GM12878 (cell line): Measurements from ENCODE around the gene HPD. TPM values are rescaled to one million over a fixed set of nuclear protein-coding genes. Genes with fewer than 3 reads are reported as not detected.
A peak's percentile ranks its signal among the peaks of the same experiment; 100 is the strongest.

ENCODE experiments used
- CTCF ChIP-seq, 3 experiments: IDR thresholded peaks in 2 of 3; conservative IDR thresholded peaks in 1 of 3; 2 replicates each; pipeline ENCODE4 v1.5.1; 2011; ENCODE audit warnings: low read depth in 3 of 3, low read length in 3 of 3, mild to moderate bottlenecking in 3 of 3, control low read depth in 2 of 3, moderate library complexity in 2 of 3, inconsistent platforms in 1 of 3, mixed read lengths in 1 of 3; ENCODE audit not compliant: control insufficient read depth in 2 of 3, insufficient read depth in 1 of 3; ENCODE audit errors: extremely low read depth in 1 of 3
- DPF2 ChIP-seq: fragments of 450-650 bp; IDR thresholded peaks from 2 replicates; pipeline ENCODE4 v1.6.1; 2017; ENCODE audit warnings: mild to moderate bottlenecking
- EGR1 ChIP-seq, 2 experiments: IDR thresholded peaks; 1 replicate in 1 of 2; 2 replicates in 1 of 2; pipeline ENCODE4 v1.6.1; 2011 to 2012; ENCODE audit warnings: low read depth in 2 of 2, low read length in 2 of 2, borderline replicate concordance in 1 of 2, mild to moderate bottlenecking in 1 of 2, moderate library complexity in 1 of 2
- ETV6 ChIP-seq, 2 experiments: fragments of 450-650 bp in 1 of 2; IDR thresholded peaks in 1 of 2; conservative IDR thresholded peaks in 1 of 2; 2 replicates each; pipeline ENCODE4 v1.6.1; 2014; ENCODE audit warnings: antibody characterized with exemption in 1 of 2, borderline replicate concordance in 1 of 2, low read depth in 1 of 2, mild to moderate bottlenecking in 1 of 2, moderate library complexity in 1 of 2
- GATAD2B ChIP-seq: fragments of 450-650 bp; conservative IDR thresholded peaks from 2 replicates; pipeline ENCODE4 v1.6.1; 2017; ENCODE audit warnings: low read depth, mild to moderate bottlenecking, moderate library complexity
- IKZF1 ChIP-seq: fragments of 450-650 bp; conservative IDR thresholded peaks from 2 replicates; pipeline ENCODE4 v1.6.1; 2017; ENCODE audit warnings: antibody characterized with exemption, mild to moderate bottlenecking
- NR2F1 ChIP-seq: fragments of 450-650 bp; conservative IDR thresholded peaks from 2 replicates; pipeline ENCODE4 v1.6.1; 2017; ENCODE audit warnings: mild to moderate bottlenecking
- POLR2A ChIP-seq: IDR thresholded peaks from 2 replicates; pipeline ENCODE4 v1.6.1; 2011; ENCODE audit warnings: low read depth, mild to moderate bottlenecking, low read length
- RCOR1 ChIP-seq: conservative IDR thresholded peaks from 2 replicates; pipeline ENCODE4 v1.6.1; 2012; ENCODE audit warnings: low read depth, low read length, improper control_type of control experiment
- SPI1 ChIP-seq: IDR thresholded peaks from 2 replicates; pipeline ENCODE4 v1.6.1; 2011; ENCODE audit warnings: low read depth, mild to moderate bottlenecking, low read length, moderate library complexity, borderline replicate concordance; ENCODE audit not compliant: insufficient read depth
- YBX1 ChIP-seq: fragments of 450-650 bp; IDR thresholded peaks from 2 replicates; pipeline ENCODE4 v1.6.1; 2016; ENCODE audit warnings: antibody characterized with exemption
- YY1 ChIP-seq: IDR thresholded peaks from 2 replicates; pipeline ENCODE4 v1.6.1; 2011; ENCODE audit warnings: low read depth, mild to moderate bottlenecking, low read length
- ZNF217 ChIP-seq: fragments of 450-650 bp; IDR thresholded peaks from 2 replicates; pipeline ENCODE4 v1.6.1; 2017; ENCODE audit warnings: antibody characterized with exemption, mild to moderate bottlenecking
- ZNF24 ChIP-seq: fragments of 450-650 bp; IDR thresholded peaks from 2 replicates; pipeline ENCODE4 v1.6.1; 2017; ENCODE audit warnings: antibody characterized with exemption, mild to moderate bottlenecking
- polyA plus RNA-seq, 11 experiments: library from polyadenylated mRNA; depleted of rRNA in 4 of 11; unstranded in 6 of 11; stranded (reverse) in 5 of 11; fragments of >200 nt; fragmentation: Nextera tagmentation in 4 of 11; fragmentation: Illumina TruSeq in 1 of 11; extraction: Ambion mirVana in 4 of 11; extraction: Trizol in 1 of 11; gene quantifications; 1 replicate in 1 of 11; 2 replicates in 10 of 11; pipeline versions ENCODE4 v1.2.1 to v1.2.3, GENCODE V29; 2011 to 2016; ENCODE audit warnings: inconsistent platforms in 2 of 11, missing spikeins in 2 of 11, low read depth in 1 of 11
- total RNA-seq, 4 experiments: library from RNA; depleted of rRNA in 3 of 4; stranded (reverse); fragments of >200 nt in 3 of 4; fragmentation: Illumina TruSeq in 1 of 4; extraction: Trizol in 1 of 4; gene quantifications; 2 replicates each; pipeline versions ENCODE4 v1.2.1 to v1.2.3, GENCODE V29; 2013 to 2021
- TF ChIP-seq, protein P1 (sequence below): fragments of 450-650 bp; conservative IDR thresholded peaks from 2 replicates; pipeline ENCODE4 v1.6.1; 2017; ENCODE audit warnings: mild to moderate bottlenecking, moderate library complexity

The HPD gene
- total and polyA plus RNA-seq, 10 of the 15 experiments (the other 5 are each of a cell fraction or from before 2014, with no cell fraction given), result 0.04 to 0.69 (median 0.28) TPM; not detected in 7

GRCh38 chr12:121793440-121793837 lies 65.2 kb downstream of the HPD start, which contains the start of gene RHOF (continued):
- TF ChIP-seq, protein P1, sequence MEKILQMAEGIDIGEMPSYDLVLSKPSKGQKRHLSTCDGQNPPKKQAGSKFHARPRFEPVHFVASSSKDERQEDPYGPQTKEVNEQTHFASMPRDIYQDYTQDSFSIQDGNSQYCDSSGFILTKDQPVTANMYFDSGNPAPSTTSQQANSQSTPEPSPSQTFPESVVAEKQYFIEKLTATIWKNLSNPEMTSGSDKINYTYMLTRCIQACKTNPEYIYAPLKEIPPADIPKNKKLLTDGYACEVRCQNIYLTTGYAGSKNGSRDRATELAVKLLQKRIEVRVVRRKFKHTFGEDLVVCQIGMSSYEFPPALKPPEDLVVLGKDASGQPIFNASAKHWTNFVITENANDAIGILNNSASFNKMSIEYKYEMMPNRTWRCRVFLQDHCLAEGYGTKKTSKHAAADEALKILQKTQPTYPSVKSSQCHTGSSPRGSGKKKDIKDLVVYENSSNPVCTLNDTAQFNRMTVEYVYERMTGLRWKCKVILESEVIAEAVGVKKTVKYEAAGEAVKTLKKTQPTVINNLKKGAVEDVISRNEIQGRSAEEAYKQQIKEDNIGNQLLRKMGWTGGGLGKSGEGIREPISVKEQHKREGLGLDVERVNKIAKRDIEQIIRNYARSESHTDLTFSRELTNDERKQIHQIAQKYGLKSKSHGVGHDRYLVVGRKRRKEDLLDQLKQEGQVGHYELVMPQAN, result 0 out of 2 replicates have a peak, but pooled peaks have one; percentile 47
- TF ChIP-seq YY1 (peak; percentile 74; the same call in 1 of the 2 replicates), ZNF217 (peak; percentile 89), POLR2A (peak; percentile 71), DPF2 (peak; percentile 48), CTCF (IDR thresholded peaks at IDR 0.05 in 2 of 3, conservative IDR thresholded peaks at IDR 0.05 in 1 of 3; ENCODE audit: control insufficient read depth in 2 of 3, extremely low read depth in 1 of 3, insufficient read depth in 1 of 3, low read depth in 3 of 3, low read length in 3 of 3) (no peak), EGR1 (IDR thresholded peaks at IDR 0.05; ENCODE audit: borderline replicate concordance in 1 of 2, low read depth in 2 of 2, low read length in 2 of 2) (peak in 1 of 2 experiments; percentile 66; a peak in 2 of 3 replicates), RCOR1 (no peak), NR2F1 (peak; percentile 75), SPI1 (no peak), ETV6 (conservative IDR thresholded peaks at IDR 0.05 in 1 of 2, IDR thresholded peaks at IDR 0.05 in 1 of 2; ENCODE audit: borderline replicate concordance in 1 of 2, low read depth in 1 of 2) (no peak), YBX1 (no peak), GATAD2B (peak; percentile 13; the same call in 1 of the 2 replicates), ZNF24 (peak; percentile 60; the same call in 1 of the 2 replicates), IKZF1 (0 out of 2 replicates have a peak, but pooled peaks have one; percentile 1)
